Thyroid gland (tissue), 4 donors: Measurements from ENCODE around the gene PRPF18.

Source experiments
- CTCF ChIP-seq, 6 experiments: fragments of 200-600 bp in 3 of 6; fragments of 450-650 bp in 3 of 6; sonication (generic) in 3 of 6; IDR thresholded peaks; one replicate each; pipeline ENCODE4 v1.5.1; 2016 to 2019; ENCODE audit warnings: antibody characterized with exemption in 6 of 6, mild to moderate bottlenecking in 2 of 6, inconsistent platforms in 1 of 6, moderate library complexity in 1 of 6
- POLR2A ChIP-seq, 2 donors: fragments of 450-650 bp; IDR thresholded peaks; one replicate each; pipeline ENCODE4 v1.6.1; 2017; ENCODE audit warnings: antibody characterized with exemption in 2 of 2, mild to moderate bottlenecking in 2 of 2, moderate library complexity in 1 of 2

DNA sequence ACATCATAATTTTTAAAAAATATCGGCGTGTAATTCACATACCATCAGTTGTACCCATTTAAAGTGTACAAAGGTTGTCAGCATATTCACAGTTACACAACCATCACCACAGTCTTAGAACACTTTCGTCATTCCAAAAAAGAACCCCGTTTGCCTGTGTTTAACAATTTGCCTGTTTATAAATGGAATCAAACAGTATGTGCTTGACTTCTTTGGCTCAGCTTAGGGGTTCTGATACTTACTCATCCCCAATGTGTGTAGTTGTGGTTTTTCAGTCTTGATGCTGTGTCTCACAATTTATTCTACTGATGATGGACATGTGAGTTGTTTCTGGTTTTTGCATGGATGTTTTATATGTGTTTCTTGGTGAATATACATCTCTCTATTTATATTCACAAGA, 50.0 kb downstream of the PRPF18 start:
- no peak for TF ChIP-seq CTCF (IDR thresholded peaks at IDR 0.05)
- TF ChIP-seq POLR2A (IDR thresholded peaks at IDR 0.05) = no peak
